DMS 273 (cell line): ENCODE results near the gene KCNG2.
A peak's percentile ranks its signal among the peaks of the same experiment; 100 is the strongest.

Experiments
- DNase-seq: peaks from one replicate; lab custom pipeline; 2025; ENCODE audit not compliant: unreplicated experiment; lab: John Stamatoyannopoulos, UW

The KCNG2 gene

DNA sequence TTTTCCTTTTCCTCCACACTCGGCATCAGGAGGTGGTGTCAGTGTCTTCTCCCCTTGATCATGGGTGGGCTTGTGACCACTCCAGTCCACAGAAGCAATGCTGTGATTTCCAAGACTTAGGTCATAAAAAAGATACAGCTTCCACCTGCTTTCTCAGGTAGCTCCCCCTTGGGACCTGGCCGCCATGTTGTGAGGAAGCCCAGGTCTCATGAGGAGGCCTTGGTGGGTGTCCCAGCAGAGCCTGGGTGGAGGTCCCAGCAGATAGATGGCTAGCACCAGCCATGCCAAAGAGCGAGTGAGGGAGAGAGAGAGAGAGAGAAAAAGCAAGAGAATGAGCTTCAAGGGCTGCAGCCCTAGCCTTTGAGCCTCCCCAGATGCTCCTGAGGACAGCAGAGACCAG is 137.8 kb downstream of the KCNG2 start:
- DNase-seq: no peak

DNA sequence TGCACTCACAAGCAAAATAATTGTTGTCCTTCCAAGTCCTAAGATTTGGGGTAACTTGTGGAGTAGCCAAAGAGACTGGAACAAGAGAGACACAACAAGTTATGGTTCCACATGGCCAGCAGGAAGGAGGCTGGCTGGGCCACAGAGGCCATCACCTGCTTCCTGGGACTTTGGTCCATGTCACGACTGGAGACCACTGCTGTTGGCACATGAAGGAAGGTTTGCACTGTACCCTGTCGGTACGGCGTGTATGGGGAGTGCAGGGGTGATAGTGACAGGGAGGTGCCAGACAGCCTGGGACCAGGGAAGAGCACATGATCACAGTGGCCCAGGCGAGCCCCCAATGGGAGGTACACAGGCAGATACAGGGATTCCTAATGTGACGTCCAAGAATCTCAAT is 138.2 kb downstream of the KCNG2 start:
- DNase-seq: no peak

DNA sequence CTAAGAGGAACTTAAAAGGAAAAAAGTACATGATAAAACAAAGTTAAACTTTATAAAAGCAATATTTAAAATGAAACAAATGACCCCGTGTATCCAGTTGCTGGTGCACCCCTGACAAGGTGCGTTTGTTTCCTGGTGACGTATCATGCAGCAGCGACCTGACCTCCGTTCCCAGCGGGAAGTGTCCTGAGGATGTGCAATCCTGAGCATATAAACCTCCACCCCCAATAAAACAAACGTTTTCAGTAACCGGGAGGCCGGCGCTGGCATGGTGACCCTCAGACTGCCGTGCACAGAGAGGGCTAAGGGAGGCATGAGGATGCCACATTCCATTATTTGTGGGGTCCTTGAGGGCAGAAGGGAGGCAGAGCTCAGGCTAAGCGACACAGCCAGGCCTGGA is 138.9 kb downstream of the KCNG2 start:
- DNase-seq: no peak

- no peak for DNase-seq
These were observed 139.5 kb downstream of the KCNG2 start for GRCh38 chr18:79937103-79937860.

GRCh38 chr18:79938196-79938595 is 140.5 kb downstream of the KCNG2 start:
- DNase-seq: no peak

DNA sequence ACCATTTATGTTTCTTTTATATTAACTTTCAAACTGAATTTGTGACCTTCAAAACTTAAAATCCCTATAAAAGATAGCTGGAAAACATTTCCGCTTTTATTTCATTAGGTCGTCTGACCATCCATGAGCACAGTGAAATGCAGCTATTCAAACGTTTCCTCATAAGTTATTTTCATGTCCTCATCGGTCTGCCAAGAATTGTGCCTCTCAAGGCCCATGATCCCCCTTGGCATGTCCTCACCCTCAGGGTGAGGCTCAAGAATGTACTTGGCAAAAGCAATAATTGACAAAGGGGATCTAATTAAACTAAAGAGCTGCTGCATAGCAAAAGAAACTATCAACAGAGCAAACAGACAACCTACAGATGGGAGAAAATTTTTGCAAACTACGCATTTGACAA is 141.4 kb downstream of the KCNG2 start:
- no peak for DNase-seq

DNA sequence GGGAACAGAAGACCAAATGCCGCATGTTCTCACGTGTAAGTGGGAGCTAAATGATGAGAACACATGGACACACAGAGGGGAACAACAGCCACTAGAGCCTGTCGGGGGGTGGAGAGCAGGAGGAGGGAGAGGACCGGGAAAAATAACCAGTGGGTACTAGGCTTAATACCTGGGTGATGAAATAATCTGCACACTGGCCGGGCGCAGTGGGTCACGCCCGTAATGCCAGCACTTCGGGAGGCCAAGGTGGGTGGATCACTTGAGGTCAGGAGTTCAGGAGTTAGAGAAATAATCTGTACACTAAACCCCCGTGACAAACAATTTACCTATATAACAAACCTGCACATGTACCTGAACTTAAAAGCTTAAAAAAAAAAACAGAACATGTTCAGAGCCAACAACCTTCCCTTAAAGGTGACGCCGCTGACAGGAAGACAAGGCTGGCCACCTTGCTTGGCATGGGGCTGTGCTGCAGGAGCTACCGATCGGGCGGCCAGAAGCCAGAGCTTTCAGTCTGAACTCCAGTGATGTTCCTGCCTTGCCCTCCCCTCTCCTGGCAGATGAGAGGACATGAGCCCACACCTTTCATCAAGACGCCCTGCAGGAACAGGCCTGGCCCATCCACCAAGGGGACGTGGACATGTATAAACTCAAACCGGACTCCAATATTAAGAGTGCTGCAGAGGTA is 142.5 kb downstream of the KCNG2 start:
- no peak for DNase-seq

GRCh38 chr18:79940814-79941472 is 143.2 kb downstream of the KCNG2 start:
- no peak for DNase-seq

- no peak for DNase-seq
These were observed 143.9 kb downstream of the KCNG2 start for GRCh38 chr18:79941473-79942119.

- DNase-seq: no peak
These were observed 144.5 kb downstream of the KCNG2 start for GRCh38 chr18:79942211-79942610.

DNA sequence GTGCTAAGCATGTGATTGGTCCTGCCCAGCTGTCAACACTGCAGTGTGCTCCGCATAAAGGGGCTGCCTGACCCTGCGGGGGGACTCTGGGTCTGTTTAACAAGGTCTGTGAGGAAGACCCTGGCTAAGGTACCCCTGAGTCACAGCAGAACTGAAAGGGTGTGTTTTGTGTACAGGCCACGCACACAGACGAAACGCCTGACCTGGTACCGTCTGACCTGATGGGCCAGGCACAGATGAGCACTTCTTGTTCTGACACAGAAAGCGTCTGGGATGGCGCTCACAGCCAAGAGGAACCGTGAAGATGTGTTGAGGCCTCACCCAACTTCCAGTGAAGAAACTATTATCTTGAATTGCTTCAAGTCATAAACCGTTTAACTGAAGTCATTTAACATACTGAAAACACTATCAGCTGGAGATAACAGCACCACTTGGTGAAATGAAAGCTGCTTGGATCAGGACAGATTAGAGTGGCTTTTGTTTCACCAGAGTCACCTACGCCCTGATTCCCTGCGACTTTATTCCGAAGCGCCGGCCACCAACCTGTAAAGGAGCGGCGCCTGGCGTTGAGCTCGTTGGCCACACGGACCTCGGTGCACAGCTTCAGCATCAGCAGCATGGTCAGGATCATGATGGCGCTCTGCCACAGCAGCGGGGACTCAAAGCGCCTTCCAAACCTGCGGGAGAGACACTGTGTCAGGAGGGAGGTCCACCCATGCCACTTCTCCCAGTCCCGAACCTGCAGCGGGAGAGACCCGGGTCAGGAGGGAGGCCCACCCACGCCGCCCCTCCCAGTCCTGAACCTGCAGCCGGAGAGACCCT is 145.3 kb downstream of the KCNG2 start:
- DNase-seq: no peak

DNA sequence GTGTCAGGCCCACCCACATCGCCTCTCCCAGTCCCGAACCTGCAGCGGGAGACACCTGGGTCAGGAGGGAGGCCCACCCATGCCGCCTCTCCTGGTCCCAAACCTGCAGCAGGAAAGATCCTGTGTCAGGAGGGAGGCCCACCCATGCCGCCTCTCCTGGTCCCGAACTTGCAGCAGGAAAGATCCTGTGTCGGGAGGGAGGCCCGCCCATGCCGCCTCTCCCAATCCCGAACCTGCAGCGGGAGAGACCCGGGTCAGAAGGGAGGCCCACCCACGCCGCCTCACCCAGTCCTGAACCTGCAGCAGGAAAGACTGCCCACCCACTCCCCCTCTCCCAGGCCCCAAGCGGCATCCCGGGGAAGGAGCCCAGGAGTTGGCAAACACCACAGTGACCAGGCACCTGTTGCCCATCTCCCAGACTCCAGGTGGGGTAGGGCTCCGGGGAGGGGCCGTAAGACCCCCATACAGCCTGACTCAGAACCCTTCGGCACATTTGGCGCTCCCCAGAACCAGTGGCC is 145.9 kb downstream of the KCNG2 start:
- DNase-seq: no peak

- DNase-seq: peak; percentile 86
These were observed 146.5 kb downstream of the KCNG2 start for GRCh38 chr18:79944126-79944731.

GRCh38 chr18:79944746-79945117 is 147.0 kb downstream of the KCNG2 start:
- DNase-seq: no peak

- peak; percentile 26 for DNase-seq
These were observed 147.6 kb downstream of the KCNG2 start for GRCh38 chr18:79945118-79946042.

DNA sequence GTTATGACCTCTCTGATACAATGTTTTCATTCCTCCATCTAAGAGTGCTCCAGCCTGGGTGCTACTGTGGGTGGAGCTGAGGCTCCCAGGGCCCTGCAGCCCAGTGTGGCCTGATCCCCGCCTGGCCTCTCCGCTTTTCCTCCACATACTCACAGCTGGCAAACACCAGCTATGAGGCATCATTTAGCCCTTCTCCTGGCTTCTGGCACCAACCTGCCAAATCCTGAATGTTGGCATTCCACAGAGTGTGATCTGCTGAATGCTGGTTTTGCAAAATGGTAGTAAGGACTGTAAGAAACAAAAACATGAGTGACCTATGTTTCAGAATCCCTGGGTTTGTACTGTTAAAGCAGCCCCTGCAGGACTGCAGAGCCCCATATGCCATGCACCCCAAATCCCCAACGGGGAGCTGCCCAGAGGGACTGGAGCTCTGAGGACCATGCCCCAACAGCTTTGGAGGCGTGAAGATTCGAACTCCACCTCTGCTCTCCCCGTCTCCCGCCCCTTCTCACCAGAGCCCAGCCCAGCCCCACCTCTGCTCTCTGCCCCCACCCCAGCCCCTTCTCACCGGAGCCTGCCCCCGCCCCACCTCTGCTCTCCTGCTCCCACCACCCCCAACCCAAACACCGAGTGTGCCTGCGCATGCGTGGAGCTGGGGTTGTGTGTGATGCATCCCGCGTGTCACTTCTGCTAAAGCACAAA is 149.5 kb downstream of the KCNG2 start:
- no peak for DNase-seq

DNA sequence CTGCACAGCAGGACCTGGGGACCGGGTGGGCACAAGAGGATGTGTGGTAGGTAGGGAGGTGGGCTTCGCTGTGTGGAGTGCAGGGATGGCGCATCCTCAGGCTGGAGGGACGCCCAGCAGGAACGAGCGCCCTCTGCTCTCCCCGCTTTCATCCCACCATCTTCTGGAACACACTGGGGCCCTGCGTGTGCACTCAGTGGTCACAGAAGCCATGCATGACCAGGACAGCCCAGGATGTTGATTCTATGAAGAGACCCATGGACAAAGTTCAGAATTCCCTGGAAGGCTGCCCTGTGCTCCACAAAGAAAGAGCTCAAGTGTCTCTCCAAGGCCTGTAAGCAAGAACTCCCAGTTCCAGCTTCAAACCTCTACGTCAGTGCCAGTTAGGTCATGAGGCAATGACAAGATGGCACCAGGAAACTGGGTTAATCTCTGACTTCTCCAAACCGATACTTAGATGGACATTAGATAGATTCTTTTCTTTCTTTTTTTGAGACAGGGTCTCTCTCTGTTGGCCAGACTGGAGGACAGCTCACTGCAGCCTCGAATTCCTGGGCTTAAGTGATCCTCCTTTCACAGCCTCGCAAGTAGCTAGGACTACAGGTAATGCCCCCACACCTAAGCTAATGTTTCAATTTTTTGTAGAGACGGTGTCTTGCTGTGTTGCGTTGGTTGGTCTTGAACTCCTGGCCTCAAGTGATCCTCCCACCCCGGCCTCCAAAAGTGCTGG is 150.3 kb downstream of the KCNG2 start:
- DNase-seq: no peak
